ENCODE data around the gene FARP2. TPM values are rescaled to one million over a fixed set of nuclear protein-coding genes. Genes with fewer than 3 reads are reported as not detected.

FARP2 gene
- total and polyA plus RNA-seq, 10 of the 15 experiments (the other 5 are each of a cell fraction or from before 2014, with no cell fraction given): 5.5 to 67.5 (median 36.8) TPM

- TF ChIP-seq ZNF274 (IDR thresholded peaks at IDR 0.05; ENCODE audit: insufficient read depth, insufficient read length) (no peak), DPF2 (IDR thresholded peaks at IDR 0.05) (no peak), MYB (IDR thresholded peaks at IDR 0.05; ENCODE audit: borderline replicate concordance, low read depth, low read length) (no peak), PAX8 (IDR thresholded peaks at IDR 0.05) (no peak), HCFC1 (IDR thresholded peaks at IDR 0.05; ENCODE audit: low read length) (no peak), EZH2 (IDR thresholded peaks at IDR 0.05; ENCODE audit: borderline replicate concordance, control insufficient read depth, low read depth, low read length) (no peak)
Measured at GRCh38 chr2:241339839-241340630, 16.1 kb upstream of the FARP2 start (continued).

DNA sequence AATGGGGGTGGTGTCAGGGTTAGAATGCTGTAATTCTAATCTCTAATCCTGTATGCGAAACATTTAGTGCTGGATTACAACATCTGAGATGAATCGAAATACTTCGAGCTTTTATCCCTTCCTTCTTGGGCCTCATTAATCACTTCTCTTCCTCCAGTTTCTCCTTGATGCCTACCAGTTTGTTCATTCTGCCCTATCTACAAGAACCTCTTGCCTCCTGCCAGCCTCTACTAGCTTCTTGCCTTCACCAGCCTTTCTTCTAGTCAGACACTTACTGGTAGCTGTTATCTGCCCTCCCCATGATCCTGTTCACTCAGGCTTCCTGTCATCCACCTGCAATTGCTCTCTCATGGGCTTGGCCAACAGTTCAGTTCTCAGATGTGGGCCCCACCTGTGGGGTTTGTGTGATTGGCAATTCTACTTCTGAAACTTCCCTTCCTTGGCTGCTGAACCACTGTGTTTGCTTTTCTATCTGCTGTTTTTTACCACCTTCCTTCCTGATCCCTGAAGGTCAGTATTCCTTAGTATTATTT lies 15.4 kb upstream of the FARP2 start:
- no TSS peak for BruUV-seq (replicated peaks)
- H3K27me3 ChIP-seq (replicated peaks in 1 of 2; ENCODE audit: control insufficient read depth in 2 of 2, insufficient read depth in 2 of 2, low read length in 1 of 2): no peaks in the 10 kb centered on the region
- peaks cover 2% of the 10 kb centered on the region for H3K79me2 ChIP-seq (ENCODE audit: control insufficient read depth, insufficient read depth, low read length)
- peaks cover 17 to 58% of the 10 kb centered on the region in 2 experiments for H3K36me3 ChIP-seq (ENCODE audit: control insufficient read depth in 2 of 2, insufficient read depth in 2 of 2, low read length in 1 of 2)
- POLR2A ChIA-PET: no interaction called here
- DNase-seq (ENCODE audit: low read depth, low spot score) (no peak), FAIRE-seq (no peak), ATAC-seq (no peak)
- no peaks in the 10 kb centered on the region for H3K9me3 ChIP-seq (replicated peaks; ENCODE audit: control insufficient read depth, insufficient read depth, low read length)
- no peak overlapping the region for H3K27ac ChIP-seq (ENCODE audit: control insufficient read depth, insufficient read depth)
- intact Hi-C loops (cut with micrococcal nuclease; ENCODE audit: unreplicated experiment) (no loop called here), in situ Hi-C loops (cut with MboI) (no loop called here)
- CTCF ChIA-PET: interaction anchor here (1.1 to 1.6 kb wide), 3 partner anchors 10 to 498 kb away, joined by 3 to 4 read pairs (median 3); no protein-coding TSS in a partner anchor
- TF ChIP-seq HDAC6 (IDR thresholded peaks at IDR 0.05; ENCODE audit: unreplicated experiment) (no peak), CBFB (IDR thresholded peaks at IDR 0.05; ENCODE audit: low read depth) (no peak), KLF5 (IDR thresholded peaks at IDR 0.05; ENCODE audit: partially characterized antibody) (no peak), EGR1 (IDR thresholded peaks at IDR 0.05; ENCODE audit: borderline replicate concordance in 1 of 2, low read depth in 2 of 2, low read length in 2 of 2) (no peak)
- H3K4me3 ChIP-seq: no peak overlapping the region
- SMC1A ChIA-PET (ENCODE audit: uncharacterized antibody, unreplicated experiment): interaction anchor here (1.0 to 1.2 kb wide), 4 partner anchors 9 to 51 kb away, joined by 3 to 6 read pairs (median 3); no protein-coding TSS in a partner anchor
- RAD21 ChIA-PET (ENCODE audit: unreplicated experiment): no interaction called here
- WGBS (ENCODE audit: insufficient coverage, insufficient replicate concordance, low lambda C conversion rate, missing lambda C conversion rate): 96% methylated on average over 3 of the region's 3 CpGs
- peaks cover 11% of the 10 kb centered on the region for H3K4me1 ChIP-seq (ENCODE audit: control insufficient read depth, insufficient read depth, low read length)
- H4K20me1 ChIP-seq (ENCODE audit: control insufficient read depth, insufficient read depth): peaks cover 2% of the 10 kb centered on the region; the same call in 1 of the 2 replicates
- H2AFZ ChIP-seq (ENCODE audit: control insufficient read depth, low read depth, low read length): no peak overlapping the region
- no peak overlapping the region for H3K9ac ChIP-seq (ENCODE audit: control insufficient read depth, insufficient read depth, low read length)
- no peak overlapping the region for H3K4me2 ChIP-seq (ENCODE audit: control insufficient read depth, insufficient read depth)

Measured in GM12878 (cell line).